ENCODE results near the gene RIMKLB. TPM values are rescaled to one million over a fixed set of nuclear protein-coding genes. Genes with fewer than 3 reads are reported as not detected.

Gene RIMKLB
- total and polyA plus RNA-seq, 2 donors (not counting 1 experiment from before 2014, with no cell fraction given) = 13.0 to 22.3 TPM

DNA sequence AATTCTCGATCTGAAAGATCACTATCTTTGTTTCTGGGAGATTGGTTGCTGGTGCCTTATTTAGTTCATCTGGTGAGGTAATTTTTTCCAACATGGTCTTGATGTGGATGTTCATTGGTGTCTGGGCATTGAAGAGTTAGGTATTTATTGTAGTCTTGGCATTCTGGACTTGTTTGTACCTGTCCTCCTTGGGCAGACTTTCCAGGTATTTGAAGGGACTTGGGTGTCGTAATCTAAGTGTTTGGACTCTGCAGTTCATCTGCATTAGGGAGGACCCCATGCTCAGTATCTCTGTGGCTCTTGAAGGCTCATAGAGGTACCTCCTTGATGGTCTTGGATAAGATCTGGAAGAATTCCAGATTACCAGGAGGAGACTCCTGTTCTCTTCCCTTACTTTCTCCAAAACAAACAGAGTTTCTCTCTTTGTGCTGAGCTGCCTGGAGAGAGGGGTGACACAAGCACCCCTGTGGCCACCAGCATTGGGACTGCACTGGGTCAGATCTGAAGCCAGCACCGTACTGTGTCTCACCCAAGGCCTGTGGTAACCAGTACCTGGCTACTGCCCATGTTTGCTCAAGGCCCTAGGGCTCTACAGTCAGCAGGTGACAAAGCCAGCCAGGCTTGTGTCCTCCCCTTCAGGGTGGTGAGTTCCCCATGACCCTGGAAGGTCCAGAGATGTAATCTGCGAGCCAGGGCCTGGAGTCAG is 129.9 kb downstream of the RIMKLB start:
- Histone ChIP-seq H3K36me3 (ENCODE audit: control insufficient read depth, insufficient read depth, low read length) (no peaks in the 10 kb centered on the region), H3K4me2 (ENCODE audit: extremely low read depth, insufficient read depth, low read length) (no peak overlapping the region), H2AFZ (ENCODE audit: low read length) (no peak overlapping the region), H4K20me1 (ENCODE audit: control insufficient read depth, extremely low read depth, insufficient read depth, low read length) (no peaks in the 10 kb centered on the region), H3K9me3 (ENCODE audit: control insufficient read depth, insufficient read depth, low read depth, low read length) (no peaks in the 10 kb centered on the region), H3K9ac (ENCODE audit: insufficient read depth, low read length) (no peak overlapping the region), H3K4me3 (replicated peaks in 1 of 4; ENCODE audit: control extremely low read depth in 1 of 4, insufficient read depth in 1 of 4, low read depth in 3 of 4, low read length in 4 of 4) (no peak overlapping the region), H3K27me3 (ENCODE audit: control insufficient read depth, insufficient read depth, low read length) (no peaks in the 10 kb centered on the region), H3K79me2 (ENCODE audit: control insufficient read depth, insufficient read depth, low read length) (no peaks in the 10 kb centered on the region), H3K27ac (ENCODE audit: insufficient read depth, low read length) (no peak overlapping the region), H3K4me1 (ENCODE audit: control insufficient read depth, extremely low read depth, insufficient read depth, low read length) (no peaks in the 10 kb centered on the region)
- TF ChIP-seq EZH2 (IDR thresholded peaks at IDR 0.05; ENCODE audit: low read length, missing control alignments) = no peak
- TF ChIP-seq, protein P1, sequence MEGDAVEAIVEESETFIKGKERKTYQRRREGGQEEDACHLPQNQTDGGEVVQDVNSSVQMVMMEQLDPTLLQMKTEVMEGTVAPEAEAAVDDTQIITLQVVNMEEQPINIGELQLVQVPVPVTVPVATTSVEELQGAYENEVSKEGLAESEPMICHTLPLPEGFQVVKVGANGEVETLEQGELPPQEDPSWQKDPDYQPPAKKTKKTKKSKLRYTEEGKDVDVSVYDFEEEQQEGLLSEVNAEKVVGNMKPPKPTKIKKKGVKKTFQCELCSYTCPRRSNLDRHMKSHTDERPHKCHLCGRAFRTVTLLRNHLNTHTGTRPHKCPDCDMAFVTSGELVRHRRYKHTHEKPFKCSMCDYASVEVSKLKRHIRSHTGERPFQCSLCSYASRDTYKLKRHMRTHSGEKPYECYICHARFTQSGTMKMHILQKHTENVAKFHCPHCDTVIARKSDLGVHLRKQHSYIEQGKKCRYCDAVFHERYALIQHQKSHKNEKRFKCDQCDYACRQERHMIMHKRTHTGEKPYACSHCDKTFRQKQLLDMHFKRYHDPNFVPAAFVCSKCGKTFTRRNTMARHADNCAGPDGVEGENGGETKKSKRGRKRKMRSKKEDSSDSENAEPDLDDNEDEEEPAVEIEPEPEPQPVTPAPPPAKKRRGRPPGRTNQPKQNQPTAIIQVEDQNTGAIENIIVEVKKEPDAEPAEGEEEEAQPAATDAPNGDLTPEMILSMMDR (conservative IDR thresholded peaks at IDR 0.05 in 1 of 2, IDR thresholded peaks at IDR 0.05 in 1 of 2; ENCODE audit: low read depth in 1 of 2, low read length in 2 of 2) = no peak
- no peak for DNase-seq (ENCODE audit: low read depth in 2 of 2)

DNA sequence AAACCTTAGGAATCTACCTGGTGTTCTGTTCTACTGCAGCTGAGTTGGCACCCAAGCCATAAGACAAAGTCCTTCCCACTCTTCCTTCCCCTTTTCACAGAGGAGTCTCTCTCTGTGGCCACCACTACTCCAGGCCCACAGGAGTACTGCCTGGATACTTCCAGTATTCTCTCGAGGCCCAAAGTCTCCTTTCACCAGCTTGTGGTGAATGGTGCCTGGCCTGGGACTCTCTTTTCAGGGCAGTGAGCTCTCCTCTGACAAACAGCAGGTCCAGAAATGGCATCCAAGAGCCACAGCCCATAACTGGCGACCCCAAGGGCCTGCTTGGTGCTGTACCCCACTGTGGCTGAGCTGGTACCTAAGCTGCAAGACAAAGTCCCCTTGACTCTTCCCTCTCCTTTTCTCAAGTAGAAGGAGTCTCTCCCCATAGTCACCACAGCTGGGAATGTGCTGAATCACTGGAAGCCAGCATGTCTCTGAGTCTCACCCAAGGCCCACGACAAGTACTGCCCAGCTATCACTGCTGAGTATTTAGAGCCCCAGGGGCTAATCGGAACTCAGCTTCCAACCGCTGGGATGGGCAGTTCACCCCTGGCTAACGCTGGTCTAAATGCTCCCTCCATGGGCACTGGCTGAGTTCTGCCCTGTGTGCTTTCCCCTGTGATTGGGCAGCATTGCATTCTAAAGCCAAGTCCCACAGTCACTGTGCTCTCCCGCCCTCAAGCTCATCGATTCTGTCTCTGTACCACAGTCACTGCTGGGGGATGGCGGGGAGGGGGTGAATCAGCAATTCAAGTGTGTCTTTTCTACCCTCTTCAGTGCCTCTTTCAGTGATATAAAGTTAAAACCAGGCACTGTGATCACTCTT is 130.7 kb downstream of the RIMKLB start:
- Histone ChIP-seq H2AFZ (ENCODE audit: low read length) (no peak overlapping the region), H3K9ac (ENCODE audit: insufficient read depth, low read length) (no peak overlapping the region)

DNA sequence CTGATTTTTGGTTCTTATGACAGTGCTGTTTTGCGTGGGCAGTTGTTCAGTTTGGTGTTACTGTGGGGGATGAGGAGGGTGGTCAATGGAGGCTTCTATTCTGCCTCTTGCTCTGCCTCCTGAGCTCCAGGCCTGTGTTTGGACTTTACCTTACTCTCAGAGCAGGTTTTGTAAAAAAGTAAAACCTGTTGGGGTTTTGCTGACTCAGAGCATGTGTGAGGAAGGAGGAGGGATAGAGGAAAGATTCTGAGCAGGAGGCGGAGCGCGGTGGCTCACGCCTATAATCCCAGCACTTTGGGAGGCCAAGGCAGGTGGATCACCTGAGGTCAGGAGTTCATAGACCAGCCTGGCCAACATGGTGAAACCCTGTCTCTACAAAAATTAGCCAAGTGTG is 131.3 kb downstream of the RIMKLB start:
- Histone ChIP-seq H3K9ac (ENCODE audit: insufficient read depth, low read length) (no peak overlapping the region), H3K27me3 (ENCODE audit: control insufficient read depth, insufficient read depth, low read length) (no peaks in the 10 kb centered on the region), H3K27ac (ENCODE audit: insufficient read depth, low read length) (no peak overlapping the region), H3K4me1 (ENCODE audit: control insufficient read depth, extremely low read depth, insufficient read depth, low read length) (no peaks in the 10 kb centered on the region), H3K4me2 (ENCODE audit: extremely low read depth, insufficient read depth, low read length) (no peak overlapping the region), H3K36me3 (ENCODE audit: control insufficient read depth, insufficient read depth, low read length) (no peaks in the 10 kb centered on the region), H3K4me3 (replicated peaks in 1 of 4; ENCODE audit: control extremely low read depth in 1 of 4, insufficient read depth in 1 of 4, low read depth in 3 of 4, low read length in 4 of 4) (no peak overlapping the region), H2AFZ (ENCODE audit: low read length) (no peak overlapping the region), H4K20me1 (ENCODE audit: control insufficient read depth, extremely low read depth, insufficient read depth, low read length) (no peaks in the 10 kb centered on the region), H3K9me3 (ENCODE audit: control insufficient read depth, insufficient read depth, low read depth, low read length) (no peaks in the 10 kb centered on the region), H3K79me2 (ENCODE audit: control insufficient read depth, insufficient read depth, low read length) (no peaks in the 10 kb centered on the region)
- TF ChIP-seq, protein P1 (conservative IDR thresholded peaks at IDR 0.05 in 1 of 2, IDR thresholded peaks at IDR 0.05 in 1 of 2; ENCODE audit: low read depth in 1 of 2, low read length in 2 of 2) = no peak
- TF ChIP-seq EZH2 (IDR thresholded peaks at IDR 0.05; ENCODE audit: low read length, missing control alignments) = no peak
- DNase-seq (ENCODE audit: low read depth in 2 of 2) = no peak

More for the DNA sequence above, 130.7 kb downstream of the RIMKLB start:
- Histone ChIP-seq H3K4me2 (ENCODE audit: extremely low read depth, insufficient read depth, low read length) (no peak overlapping the region), H4K20me1 (ENCODE audit: control insufficient read depth, extremely low read depth, insufficient read depth, low read length) (no peaks in the 10 kb centered on the region), H3K79me2 (ENCODE audit: control insufficient read depth, insufficient read depth, low read length) (no peaks in the 10 kb centered on the region), H3K27ac (ENCODE audit: insufficient read depth, low read length) (no peak overlapping the region), H3K9me3 (ENCODE audit: control insufficient read depth, insufficient read depth, low read depth, low read length) (no peaks in the 10 kb centered on the region), H3K4me3 (replicated peaks in 1 of 4; ENCODE audit: control extremely low read depth in 1 of 4, insufficient read depth in 1 of 4, low read depth in 3 of 4, low read length in 4 of 4) (no peak overlapping the region), H3K4me1 (ENCODE audit: control insufficient read depth, extremely low read depth, insufficient read depth, low read length) (no peaks in the 10 kb centered on the region), H3K36me3 (ENCODE audit: control insufficient read depth, insufficient read depth, low read length) (no peaks in the 10 kb centered on the region), H3K27me3 (ENCODE audit: control insufficient read depth, insufficient read depth, low read length) (no peaks in the 10 kb centered on the region)
- TF ChIP-seq EZH2 (IDR thresholded peaks at IDR 0.05; ENCODE audit: low read length, missing control alignments) = no peak
- TF ChIP-seq, protein P1 (conservative IDR thresholded peaks at IDR 0.05 in 1 of 2, IDR thresholded peaks at IDR 0.05 in 1 of 2; ENCODE audit: low read depth in 1 of 2, low read length in 2 of 2) = no peak
- DNase-seq (ENCODE audit: low read depth in 2 of 2) = peak in 1 of 2 donors; percentile 11

Data from fibroblast of lung (primary cell).